GM23248 (cell line): ENCODE measurements around the gene MRNIP. TPM values are rescaled to one million over a fixed set of nuclear protein-coding genes. Genes with fewer than 3 reads are reported as not detected.

Source experiments
- DNase-seq: peaks from one replicate; pipeline ENCODE4 v3.0.0-alpha.2; 2015
- H2AFZ ChIP-seq: fragments of 200-600 bp; sonication (generic); 2 replicates; pipeline ENCODE4 v1.6.1; 2016; ENCODE audit warnings: antibody characterized with exemption
- H3F3A ChIP-seq: fragments of 200-600 bp; sonication (generic); 2 replicates; pipeline ENCODE4 v1.6.1; 2016; ENCODE audit warnings: mild to moderate bottlenecking, antibody characterized with exemption, mixed run types; ENCODE audit not compliant: insufficient read depth
- H3K27ac ChIP-seq: fragments of 200-600 bp; sonication (generic); 2 replicates; pipeline ENCODE4 v1.5.1; 2016; ENCODE audit warnings: mild to moderate bottlenecking
- H3K27me3 ChIP-seq: fragments of 200-600 bp; sonication (generic); replicated peaks from 2 replicates; pipeline ENCODE4 v1.6.1; 2016; ENCODE audit warnings: mild to moderate bottlenecking; ENCODE audit not compliant: insufficient read depth
- H3K36me3 ChIP-seq: fragments of 200-600 bp; sonication (generic); 2 replicates; pipeline ENCODE4 v1.6.1; 2016; ENCODE audit warnings: low read depth, mild to moderate bottlenecking
- H3K4me1 ChIP-seq: fragments of 200-600 bp; sonication (generic); 2 replicates; pipeline ENCODE4 v1.6.1; 2016; ENCODE audit warnings: mild to moderate bottlenecking; ENCODE audit not compliant: insufficient read depth
- H3K4me2 ChIP-seq: fragments of 200-600 bp; sonication (generic); one replicate; pipeline ENCODE4 v1.6.1; 2016; ENCODE audit warnings: mild to moderate bottlenecking; ENCODE audit not compliant: unreplicated experiment
- H3K4me3 ChIP-seq: fragments of 200-600 bp; sonication (generic); 2 replicates; pipeline ENCODE4 v1.5.1; 2016; ENCODE audit warnings: mild to moderate bottlenecking
- H3K79me2 ChIP-seq: fragments of 200-600 bp; sonication (generic); 2 replicates; pipeline ENCODE4 v1.6.1; 2016; ENCODE audit warnings: mild to moderate bottlenecking; ENCODE audit not compliant: insufficient read depth
- H3K9ac ChIP-seq: fragments of 200-600 bp; sonication (generic); 2 replicates; pipeline ENCODE4 v1.6.1; 2016; ENCODE audit warnings: mild to moderate bottlenecking
- H3K9me2 ChIP-seq: fragments of 200-600 bp; sonication (generic); 2 replicates; pipeline ENCODE4 v1.6.1; 2016; ENCODE audit warnings: mixed run types, mild to moderate bottlenecking, moderate library complexity; ENCODE audit not compliant: insufficient read depth
- H3K9me3 ChIP-seq: fragments of 200-600 bp; sonication (generic); one replicate; pipeline ENCODE4 v1.6.1; 2017; ENCODE audit warnings: low read depth
- H4K20me1 ChIP-seq: fragments of 200-600 bp; sonication (generic); 2 replicates; pipeline ENCODE4 v1.6.0; 2016; ENCODE audit not compliant: insufficient read depth
- EZH2 ChIP-seq: fragments of 200-600 bp; sonication (generic); IDR thresholded peaks from 2 replicates; pipeline ENCODE4 v1.6.1; 2018; ENCODE audit warnings: antibody characterized with exemption, mild to moderate bottlenecking; ENCODE audit not compliant: insufficient read depth, poor library complexity, severe bottlenecking
- EZH2phosphoT487 ChIP-seq: fragments of 200-600 bp; sonication (generic); IDR thresholded peaks from 2 replicates; pipeline ENCODE4 v1.6.1; 2018; ENCODE audit warnings: antibody characterized with exemption, moderate library complexity, mild to moderate bottlenecking, low read depth; ENCODE audit not compliant: insufficient read depth
- WGBS, 2 experiments: methylation state at CpG; one replicate each; pipeline ENCODE4 v1.1.6; 2015 to 2017; ENCODE audit warnings: low lambda C conversion rate in 2 of 2, low coverage in 1 of 2; ENCODE audit errors: missing lambda C conversion rate in 2 of 2; 5-methylcytosine and 5-hydroxymethylcytosine counted together
- in situ Hi-C: fragments of 300-500 bp; cut with MboI; formaldehyde crosslinking; loops from 2 replicates; pipeline ENCODE4 v1.15.0; 2020
- polyA plus RNA-seq: library from polyadenylated mRNA; unstranded; fragments of >200 nt; fragmentation: Nextera tagmentation; extraction: Ambion mirVana; gene quantifications from 2 replicates; pipeline ENCODE4 v1.2.1, GENCODE V29; 2016
- total RNA-seq: library from RNA; depleted of rRNA; stranded (reverse); fragments of >200 nt; shearing (Covaris generic); gene quantifications from 2 replicates; pipeline ENCODE4 v1.2.3, GENCODE V29; 2014

MRNIP gene
- total and polyA plus RNA-seq, 2 experiments from 2014 or later: 14.1 to 17.3 TPM

DNA sequence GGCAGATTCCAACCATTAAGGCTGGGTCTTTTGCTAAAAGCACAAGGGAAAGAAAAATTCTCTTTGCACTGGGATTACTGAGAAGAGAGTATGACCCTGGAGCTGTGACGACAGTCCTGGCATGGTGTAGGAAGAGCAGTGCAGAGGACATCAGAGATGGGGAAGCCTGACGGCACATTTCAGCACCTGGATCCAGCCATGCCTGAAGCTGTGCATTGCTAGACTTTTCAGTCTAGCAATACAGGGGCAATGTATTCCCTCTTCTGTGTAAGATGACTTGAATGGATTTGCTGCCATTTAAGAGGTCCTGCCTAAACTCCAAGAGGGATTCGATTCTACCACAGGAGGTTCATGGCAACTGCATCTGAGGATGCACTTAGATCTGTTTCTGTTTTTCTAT is 12.3 kb upstream of the MRNIP start:
- DNase-seq: no peak
- Histone ChIP-seq H3K9me2 (no peaks in the 10 kb centered on the region), H3K79me2 (no peaks in the 10 kb centered on the region), H3K27ac (no peak overlapping the region), H3K9me3 (no peaks in the 10 kb centered on the region), H3F3A (no peaks in the 10 kb centered on the region), H3K36me3 (peaks cover 14% of the 10 kb centered on the region; the same call in 1 of the 2 replicates), H3K4me2 (no peak overlapping the region), H3K4me3 (no peak overlapping the region), H4K20me1 (no peaks in the 10 kb centered on the region), H3K9ac (no peak overlapping the region), H2AFZ (no peak overlapping the region), H3K27me3 (no peaks in the 10 kb centered on the region), H3K4me1 (no peaks in the 10 kb centered on the region)
- WGBS, 2 experiments: 95 to 98% methylated on average over 3 of the region's 3 CpGs
- in situ Hi-C loops: no loop called here
- TF ChIP-seq EZH2: no peak
- no peak for TF ChIP-seq EZH2phosphoT487

DNA sequence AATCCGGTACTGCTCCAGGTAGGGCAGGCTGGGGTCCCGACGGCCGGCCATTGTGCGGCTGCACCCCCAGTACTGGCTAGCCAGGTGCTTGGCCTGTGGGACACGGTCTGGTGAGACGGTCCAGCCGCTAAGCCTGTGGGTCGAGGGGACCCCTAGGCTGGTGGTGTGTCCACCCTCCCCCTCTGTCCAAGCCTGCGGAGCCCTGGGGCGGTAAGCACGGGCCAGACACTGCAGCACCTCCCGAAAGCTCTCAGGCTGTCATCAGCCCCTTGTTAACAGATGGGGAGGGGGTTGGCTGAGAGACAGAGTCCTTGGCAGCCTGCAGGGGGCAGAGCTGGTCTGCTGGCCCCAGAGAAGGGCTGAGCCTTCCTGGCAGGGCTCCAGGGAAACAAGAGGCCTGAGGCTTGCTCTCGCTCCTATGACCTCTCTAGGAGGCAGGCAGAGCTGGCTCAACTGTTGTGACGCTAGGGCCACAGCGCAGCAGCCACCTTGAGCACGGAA is 11.8 kb upstream of the MRNIP start:
- peak; percentile 39 for DNase-seq
- TF ChIP-seq EZH2phosphoT487 (no peak), EZH2 (no peak)
- Histone ChIP-seq H3K9me3 (no peaks in the 10 kb centered on the region), H4K20me1 (no peaks in the 10 kb centered on the region), H3K4me2 (no peak overlapping the region), H3K4me3 (no peak overlapping the region), H3K79me2 (no peaks in the 10 kb centered on the region), H2AFZ (no peak overlapping the region), H3K36me3 (peaks cover 11% of the 10 kb centered on the region; the same call in 1 of the 2 replicates), H3K9ac (no peak overlapping the region), H3K4me1 (no peaks in the 10 kb centered on the region), H3K9me2 (no peaks in the 10 kb centered on the region), H3K27ac (no peak overlapping the region), H3F3A (no peaks in the 10 kb centered on the region), H3K27me3 (no peaks in the 10 kb centered on the region)
- 80 to 84% methylated on average over 16 to 17 of the region's 17 CpGs for WGBS, 2 experiments
- in situ Hi-C loops: no loop called here

DNA sequence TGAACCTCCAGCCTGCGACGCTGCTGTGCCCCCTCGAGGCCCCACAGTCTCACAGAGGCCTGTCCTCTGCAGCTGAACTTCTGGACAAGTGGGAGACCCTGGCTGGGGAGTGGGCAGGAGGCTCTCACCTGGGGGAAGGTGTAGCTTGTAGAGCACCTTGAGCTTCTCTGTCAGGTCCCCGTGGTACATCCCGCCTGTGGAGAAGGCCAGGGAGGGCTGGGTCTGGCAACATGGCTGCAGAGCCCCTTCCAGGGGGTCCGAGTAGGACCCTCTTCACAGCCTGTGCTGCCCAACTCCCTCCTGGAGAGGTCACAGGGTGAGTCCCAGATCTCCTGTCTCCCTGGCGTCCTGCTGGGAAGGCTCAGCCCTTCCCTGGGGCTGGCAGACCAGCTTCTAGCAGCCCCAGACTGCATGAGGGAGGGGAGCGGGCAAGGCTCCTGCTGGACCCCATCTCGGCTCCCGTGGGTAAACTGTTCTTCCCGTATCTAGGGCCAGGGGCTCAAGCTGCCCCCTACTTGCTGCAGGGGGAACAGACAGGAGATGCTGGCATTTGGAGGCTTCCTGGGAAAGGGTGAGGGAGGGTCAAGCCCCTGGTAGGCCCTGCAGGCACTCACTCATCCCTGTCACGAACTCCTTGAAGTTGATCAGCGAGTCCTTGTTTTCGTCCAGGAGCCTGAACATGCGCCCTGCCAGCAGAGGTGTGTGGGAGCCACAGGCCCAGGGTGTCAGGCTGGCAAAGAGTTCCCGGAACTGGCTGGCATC is 11.2 kb upstream of the MRNIP start:
- TF ChIP-seq EZH2phosphoT487 (no peak), EZH2 (no peak)
- no peak overlapping the region for H2AFZ ChIP-seq
- no peaks in the 10 kb centered on the region for H3K9me2 ChIP-seq
- H3F3A ChIP-seq: no peaks in the 10 kb centered on the region
- WGBS, 2 experiments: 95 to 96% methylated on average over 13 to 16 of the region's 16 CpGs
- no peak for DNase-seq
- H3K36me3 ChIP-seq: peaks cover 9% of the 10 kb centered on the region; the same call in 1 of the 2 replicates
- H3K27ac ChIP-seq: no peak overlapping the region
- H3K4me1 ChIP-seq: no peaks in the 10 kb centered on the region
- H3K4me3 ChIP-seq: no peak overlapping the region
- H4K20me1 ChIP-seq: no peaks in the 10 kb centered on the region
- no peaks in the 10 kb centered on the region for H3K9me3 ChIP-seq
- in situ Hi-C loops: no loop called here
- no peak overlapping the region for H3K4me2 ChIP-seq
- no peaks in the 10 kb centered on the region for H3K79me2 ChIP-seq
- H3K9ac ChIP-seq: no peak overlapping the region
- H3K27me3 ChIP-seq: no peaks in the 10 kb centered on the region

DNA sequence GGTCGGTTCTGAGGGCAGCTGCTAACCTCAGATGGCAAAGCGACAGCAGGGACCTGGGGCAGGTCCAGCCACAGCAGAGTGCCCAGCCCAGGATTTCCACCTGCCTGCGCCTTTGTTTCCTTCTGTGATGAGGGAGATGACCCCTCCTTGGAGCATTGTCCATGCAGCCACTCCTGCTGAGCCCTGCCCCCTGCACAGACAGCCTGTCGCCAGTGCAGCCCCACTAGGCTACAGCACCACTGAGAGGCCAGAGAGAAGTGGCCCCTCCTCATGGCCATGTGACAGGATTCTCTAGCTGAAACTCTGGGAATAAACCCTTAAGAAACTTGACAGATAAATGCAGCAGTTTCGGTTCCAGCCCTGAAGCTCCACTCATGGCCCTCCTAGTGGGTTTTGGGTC is 10.5 kb upstream of the MRNIP start:
- Histone ChIP-seq H3F3A (no peaks in the 10 kb centered on the region), H3K27ac (no peak overlapping the region), H3K27me3 (no peaks in the 10 kb centered on the region), H3K4me3 (no peak overlapping the region), H2AFZ (no peak overlapping the region), H3K4me1 (no peaks in the 10 kb centered on the region), H3K79me2 (no peaks in the 10 kb centered on the region), H3K9ac (no peak overlapping the region), H3K9me2 (no peaks in the 10 kb centered on the region), H3K36me3 (peaks cover 9% of the 10 kb centered on the region; the same call in 1 of the 2 replicates), H4K20me1 (no peaks in the 10 kb centered on the region), H3K4me2 (no peak overlapping the region), H3K9me3 (no peaks in the 10 kb centered on the region)
- in situ Hi-C loops: no loop called here
- 93 to 98% methylated on average over 5 of the region's 5 CpGs for WGBS, 2 experiments
- TF ChIP-seq EZH2phosphoT487: no peak
- no peak for TF ChIP-seq EZH2
- no peak for DNase-seq
